Measurements from ENCODE around the gene GMCL2.

The GMCL2 gene

DNA sequence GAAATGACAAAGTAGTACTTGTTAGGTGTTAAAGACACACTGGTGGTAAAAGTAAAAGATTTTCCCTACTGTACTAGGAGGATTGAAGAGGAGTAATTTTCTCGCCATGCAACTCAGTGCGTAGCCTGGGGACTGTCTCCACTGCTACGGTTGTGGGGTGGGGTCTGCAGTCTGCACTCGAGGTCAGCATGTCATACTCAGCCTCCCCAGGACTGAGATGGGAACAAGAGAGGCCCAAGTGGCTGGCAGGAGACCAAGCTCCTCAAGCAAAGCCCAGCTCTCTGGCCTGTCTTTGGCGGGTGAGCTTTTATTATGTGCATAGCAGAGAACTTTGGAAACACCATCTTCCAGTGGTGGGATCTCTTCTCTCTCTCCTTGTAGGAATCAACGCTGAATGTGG, 43.9 kb downstream of the GMCL2 start:
- FAIRE-seq (no peak), DNase-seq (ENCODE audit: insufficient read length, low spot score) (no peak)
- TF ChIP-seq POLR2A (IDR thresholded peaks at IDR 0.05; ENCODE audit: low read depth, low read length) = no peak

DNA sequence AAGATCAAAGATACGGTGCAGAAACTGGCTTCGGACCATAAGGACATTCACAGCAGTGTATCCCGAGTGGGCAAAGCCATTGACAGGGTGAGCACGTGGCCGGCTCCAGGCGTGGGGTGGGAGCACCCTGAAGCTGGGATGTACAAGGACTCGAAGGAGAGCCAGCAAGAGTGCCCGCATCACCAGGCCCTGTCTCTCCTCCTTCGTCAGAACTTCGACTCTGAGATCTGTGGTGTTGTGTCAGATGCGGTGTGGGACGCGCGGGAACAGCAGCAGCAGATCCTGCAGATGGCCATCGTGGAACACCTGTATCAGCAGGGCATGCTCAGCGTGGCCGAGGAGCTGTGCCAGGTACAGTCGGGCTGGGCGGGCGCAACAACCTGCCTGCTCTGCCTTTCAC, 44.5 kb downstream of the GMCL2 start:
- TF ChIP-seq POLR2A (IDR thresholded peaks at IDR 0.05; ENCODE audit: low read depth, low read length) = no peak
- DNase-seq (ENCODE audit: insufficient read length, low spot score) (no peak), FAIRE-seq (no peak)

DNA sequence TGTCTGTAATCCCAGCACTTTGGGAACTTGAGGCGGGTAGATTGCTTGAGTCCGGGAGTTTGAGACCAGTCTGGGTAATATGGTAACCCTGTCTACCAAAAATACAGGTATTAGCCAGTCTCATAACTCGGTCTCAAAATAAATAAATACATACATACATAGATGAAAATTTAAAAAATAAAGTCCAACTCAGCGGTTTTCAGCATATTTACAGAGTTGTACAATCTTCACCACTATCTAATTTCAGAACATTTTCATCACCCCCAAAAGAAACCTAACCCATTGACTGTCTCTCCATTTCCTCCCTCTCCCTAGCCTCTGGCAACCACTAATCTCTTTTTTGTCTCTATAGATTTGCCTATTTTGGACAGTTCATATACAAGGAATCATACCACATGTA, 45.6 kb downstream of the GMCL2 start:
- TF ChIP-seq POLR2A (IDR thresholded peaks at IDR 0.05; ENCODE audit: low read depth, low read length) = no peak
- DNase-seq (ENCODE audit: insufficient read length, low spot score) (no peak), FAIRE-seq (no peak)

DNA sequence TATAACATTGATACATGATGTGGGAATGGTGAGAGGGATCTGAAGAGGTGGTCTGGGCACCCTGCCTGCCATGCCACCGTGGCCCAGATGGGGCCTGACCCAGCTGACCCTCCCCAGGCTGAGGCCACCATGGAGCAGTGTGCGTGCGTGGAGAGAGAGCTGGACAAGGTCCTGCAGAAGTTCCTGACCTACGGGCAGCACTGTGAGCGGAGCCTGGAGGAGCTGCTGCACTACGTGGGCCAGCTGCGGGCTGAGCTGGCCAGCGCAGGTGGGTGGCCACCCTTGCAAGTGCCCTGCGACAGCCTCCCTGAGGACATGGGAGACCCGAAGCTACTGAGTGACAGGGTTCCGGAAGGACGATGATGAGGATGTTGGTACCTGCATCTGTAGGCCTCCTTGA, 49.2 kb downstream of the GMCL2 start:
- TF ChIP-seq POLR2A (IDR thresholded peaks at IDR 0.05; ENCODE audit: low read depth, low read length) = no peak
- DNase-seq (ENCODE audit: insufficient read length, low spot score) (no peak), FAIRE-seq (no peak)

DNA sequence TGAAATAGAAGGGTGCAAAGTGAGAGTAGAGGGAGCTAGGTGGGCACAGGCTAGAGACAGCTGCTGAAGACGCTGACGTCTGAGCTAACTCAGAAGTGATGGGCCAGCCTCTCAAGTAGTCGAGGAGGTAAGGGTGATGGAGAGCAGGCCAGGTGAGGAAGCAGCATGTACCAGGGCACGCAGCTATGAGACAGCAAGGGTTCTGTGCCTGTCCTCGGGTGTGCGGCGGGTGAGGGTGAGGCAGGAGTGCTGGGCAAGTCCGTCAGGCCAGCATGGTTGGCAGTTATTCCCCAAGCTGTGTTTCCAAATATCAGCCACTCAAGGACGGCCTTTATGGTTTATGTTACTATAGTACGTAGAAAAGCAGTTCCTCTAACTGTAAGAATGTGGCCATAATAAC, 50.2 kb downstream of the GMCL2 start:
- TF ChIP-seq POLR2A (IDR thresholded peaks at IDR 0.05; ENCODE audit: low read depth, low read length) = no peak
- DNase-seq (ENCODE audit: insufficient read length, low spot score) (no peak), FAIRE-seq (no peak)
